GM12872 (cell line): Measurements from ENCODE around the gene SNTB2.
A peak's percentile ranks its signal among the peaks of the same experiment; 100 is the strongest.

ENCODE experiments used
- TF ChIP-seq, protein P1 (sequence below): IDR thresholded peaks from 3 replicates; pipeline ENCODE4 v1.5.1; 2011; ENCODE audit warnings: low read depth, mild to moderate bottlenecking, low read length, moderate library complexity; ENCODE audit not compliant: insufficient read depth

The SNTB2 gene

DNA sequence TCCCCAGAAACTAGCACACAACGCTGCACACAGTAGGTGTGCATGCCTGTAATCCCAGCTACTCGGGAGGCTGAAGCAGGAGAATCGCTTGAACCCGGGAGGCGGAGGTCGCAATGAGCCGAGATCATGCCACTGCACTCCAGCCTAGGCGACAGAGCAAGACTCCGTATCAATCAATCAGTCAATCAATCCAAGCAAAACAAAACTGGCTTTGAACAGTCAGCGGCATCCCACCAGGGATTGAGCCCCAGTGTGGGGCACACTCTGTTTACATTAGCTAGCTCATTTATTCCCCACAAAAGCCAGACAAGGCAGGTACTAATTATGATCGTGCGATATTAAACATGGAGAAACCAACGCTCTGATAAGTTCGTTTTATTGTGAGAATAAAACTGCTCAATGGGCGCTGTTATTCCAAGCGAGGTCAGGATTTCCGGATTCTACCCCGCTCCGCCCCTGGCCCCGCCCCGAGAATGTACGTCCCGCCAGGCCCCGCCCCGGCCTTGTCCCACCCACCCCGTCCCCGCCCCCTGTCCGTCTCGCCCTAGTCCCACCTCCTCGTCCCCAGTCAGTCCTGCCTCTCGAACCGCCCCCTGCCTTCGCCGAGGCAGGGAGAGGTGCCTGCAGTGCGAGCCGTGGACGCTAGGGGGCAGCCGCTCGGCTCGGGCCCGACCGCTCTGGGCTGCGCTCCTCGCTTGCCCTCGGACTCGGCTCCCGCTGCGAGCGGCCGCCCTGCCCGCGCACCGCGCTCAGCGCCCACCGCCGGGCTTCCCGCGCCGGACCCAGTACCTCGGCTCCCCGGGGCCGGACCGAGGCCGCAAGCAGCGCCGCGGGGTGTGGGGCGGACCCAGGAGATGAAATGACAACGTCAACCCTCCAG, 123.9 kb downstream of the SNTB2 start, which contains the start of gene VPS4A:
TSS of gene VPS4A (plus strand) at position 698 of the 880 bp plus-strand sequence. CDS start at position 860, 162 bp downstream.
- TF ChIP-seq, protein P1, sequence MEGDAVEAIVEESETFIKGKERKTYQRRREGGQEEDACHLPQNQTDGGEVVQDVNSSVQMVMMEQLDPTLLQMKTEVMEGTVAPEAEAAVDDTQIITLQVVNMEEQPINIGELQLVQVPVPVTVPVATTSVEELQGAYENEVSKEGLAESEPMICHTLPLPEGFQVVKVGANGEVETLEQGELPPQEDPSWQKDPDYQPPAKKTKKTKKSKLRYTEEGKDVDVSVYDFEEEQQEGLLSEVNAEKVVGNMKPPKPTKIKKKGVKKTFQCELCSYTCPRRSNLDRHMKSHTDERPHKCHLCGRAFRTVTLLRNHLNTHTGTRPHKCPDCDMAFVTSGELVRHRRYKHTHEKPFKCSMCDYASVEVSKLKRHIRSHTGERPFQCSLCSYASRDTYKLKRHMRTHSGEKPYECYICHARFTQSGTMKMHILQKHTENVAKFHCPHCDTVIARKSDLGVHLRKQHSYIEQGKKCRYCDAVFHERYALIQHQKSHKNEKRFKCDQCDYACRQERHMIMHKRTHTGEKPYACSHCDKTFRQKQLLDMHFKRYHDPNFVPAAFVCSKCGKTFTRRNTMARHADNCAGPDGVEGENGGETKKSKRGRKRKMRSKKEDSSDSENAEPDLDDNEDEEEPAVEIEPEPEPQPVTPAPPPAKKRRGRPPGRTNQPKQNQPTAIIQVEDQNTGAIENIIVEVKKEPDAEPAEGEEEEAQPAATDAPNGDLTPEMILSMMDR, result peak; percentile 89

- TF ChIP-seq, protein P1, result no peak
Observed at GRCh38 chr16:69311533-69312387, 124.8 kb downstream of the SNTB2 start.

GRCh38 chr16:69313469-69313868, 126.5 kb downstream of the SNTB2 start:
- TF ChIP-seq, protein P1, result no peak

GRCh38 chr16:69314534-69314933, 127.6 kb downstream of the SNTB2 start:
- TF ChIP-seq, protein P1, result no peak

GRCh38 chr16:69315486-69316311, 128.7 kb downstream of the SNTB2 start:
- TF ChIP-seq, protein P1, result no peak

GRCh38 chr16:69316595-69317034, 129.7 kb downstream of the SNTB2 start:
- TF ChIP-seq, protein P1, result no peak
